Ovary (tissue), 9 donors: ENCODE data around the gene CLRN1. TPM values are rescaled to one million over a fixed set of nuclear protein-coding genes. Genes with fewer than 3 reads are reported as not detected.

Source experiments
- DNase-seq, 5 donors: peaks; one replicate each; pipeline ENCODE4 v3.0.0-alpha.2; 2019 to 2020
- H3K27ac ChIP-seq, 2 donors: fragments of 200-600 bp; one replicate each; pipeline versions ENCODE4 v1.5.1 to v1.8.0; 2019 to 2022
- H3K27me3 ChIP-seq: fragments of 200-600 bp; one replicate; pipeline ENCODE4 v1.8.0; 2022
- H3K36me3 ChIP-seq: fragments of 200-600 bp; sonication (generic); one replicate; pipeline ENCODE4 v1.5.1; 2019
- H3K4me1 ChIP-seq: one replicate; pipeline ENCODE4 v1.8.1; 2013; ENCODE audit warnings: mild to moderate bottlenecking, moderate library complexity; ENCODE audit not compliant: insufficient read depth
- H3K4me3 ChIP-seq: fragments of 200-600 bp; sonication (generic); one replicate; pipeline ENCODE4 v1.5.1; 2017
- H3K9me3 ChIP-seq, 2 donors: fragments of 200-600 bp in 1 of 2; sonication (generic) in 1 of 2; one replicate each; pipeline versions ENCODE4 v1.5.1 to v1.8.1; 2013 to 2019; ENCODE audit warnings: mild to moderate bottlenecking in 1 of 2, moderate library complexity in 1 of 2
- CTCF ChIP-seq, 3 donors: fragments of 450-650 bp in 2 of 3; fragments of 200-600 bp in 1 of 3; IDR thresholded peaks; one replicate each; pipeline versions ENCODE4 v1.5.1 to v1.8.0; 2016 to 2022; ENCODE audit warnings: antibody characterized with exemption in 3 of 3, mild to moderate bottlenecking in 1 of 3
- EP300 ChIP-seq: sonication (generic); formaldehyde crosslinking; IDR thresholded peaks from one replicate; pipeline ENCODE4 v1.6.1; 2017; ENCODE audit warnings: antibody characterized with exemption
- POLR2A ChIP-seq: fragments of 450-650 bp; IDR thresholded peaks from one replicate; pipeline ENCODE4 v1.6.1; 2017; ENCODE audit warnings: antibody characterized with exemption, mild to moderate bottlenecking, moderate library complexity
- WGBS, 3 donors: extraction: QIAGEN DNeasy Blood & Tissue Kit in 1 of 3; methylation state at CpG; one replicate each; pipeline versions ENCODE4 v1.1.5 to v1.1.7; 2013 to 2017; 5-methylcytosine and 5-hydroxymethylcytosine counted together
- intact Hi-C, 4 donors: fragments of 100-400 bp; cut with DNase I; formaldehyde crosslinking; loops; one replicate each; pipeline versions ENCODE4 v1.11.0 to v1.15.1; 2022 to 2023
- polyA plus RNA-seq, 2 donors: library from polyadenylated mRNA; stranded (reverse); fragments of 200-250 nt in 1 of 2; fragments of 350-450 nt in 1 of 2; fragmentation: Illumina TruSeq in 1 of 2; extraction: RNeasy Lipid Tissue Mini Kit (QIAGEN cat#74804) in 1 of 2; gene quantifications; one replicate each; pipeline ENCODE4 v1.2.3, GENCODE V29; 2013 to 2014
- total RNA-seq, 7 donors: library from RNA; depleted of rRNA in 2 of 7; stranded (reverse); fragments of >200 nt in 2 of 7; fragmentation: NEBNext Ultra II Directional in 3 of 7; extraction: Animal tissue kit (Norgen Biotek cat#: 25700) in 3 of 7; gene quantifications; one replicate each; pipeline versions ENCODE4 v1.1.0 to v1.2.4, GENCODE V29; 2016 to 2023
- donor health status: DM: no; HTN: no; CAD: no; lungs with moderate emphysema.
- donor health status: DM: no; HTN: no; CAD: no.
- donor health status: Bipolar disorder and iron deficiency.
- donor health status: DM: yes; HTN: yes; CAD: no.
- donor health status: DM: no; HTN: no; CAD: no.
- donor health status: DM: yes; HTN: yes; CAD: no.

The CLRN1 gene
- total and polyA plus RNA-seq, 9 donors, result not detected

- intact Hi-C loops, result no loop called here
- Histone ChIP-seq H3K4me3 (no peak overlapping the region), H3K27ac (no peak overlapping the region), H3K4me1 (no peaks in the 10 kb centered on the region), H3K27me3 (no peaks in the 10 kb centered on the region), H3K36me3 (no peaks in the 10 kb centered on the region), H3K9me3 (no peaks in the 10 kb centered on the region)
- TF ChIP-seq EP300 (no peak), CTCF (IDR thresholded peaks at IDR 0.05) (no peak), POLR2A (no peak)
- no peak for DNase-seq
- WGBS, 3 donors, result 33 to 64% (median 60%) methylated on average over 2 of the region's 2 CpGs
Measured at GRCh38 chr3:150902988-150903387, 69.5 kb downstream of the CLRN1 start.

GRCh38 chr3:150901793-150902192, 70.7 kb downstream of the CLRN1 start:
- H3K9me3 ChIP-seq, result no peaks in the 10 kb centered on the region
- no peaks in the 10 kb centered on the region for H3K27me3 ChIP-seq
- WGBS, 3 donors, result 86 to 93% (median 92%) methylated on average over 10 of the region's 10 CpGs
- H3K4me1 ChIP-seq, result no peaks in the 10 kb centered on the region
- DNase-seq, result no peak
- intact Hi-C loops, result no loop called here
- no peak overlapping the region for H3K4me3 ChIP-seq
- H3K27ac ChIP-seq, result no peak overlapping the region
- TF ChIP-seq POLR2A (no peak), EP300 (no peak), CTCF (IDR thresholded peaks at IDR 0.05) (no peak)
- H3K36me3 ChIP-seq, result no peaks in the 10 kb centered on the region

GRCh38 chr3:150899141-150899540, 73.4 kb downstream of the CLRN1 start:
- H3K36me3 ChIP-seq, result no peaks in the 10 kb centered on the region
- H3K4me3 ChIP-seq, result no peak overlapping the region
- intact Hi-C loops, result no loop called here
- DNase-seq, result no peak
- H3K4me1 ChIP-seq, result no peaks in the 10 kb centered on the region
- H3K9me3 ChIP-seq, result no peaks in the 10 kb centered on the region
- 76 to 79% (median 77%) methylated on average over 2 of the region's 2 CpGs for WGBS, 3 donors
- no peaks in the 10 kb centered on the region for H3K27me3 ChIP-seq
- no peak overlapping the region for H3K27ac ChIP-seq
- TF ChIP-seq POLR2A (no peak), EP300 (no peak), CTCF (IDR thresholded peaks at IDR 0.05) (no peak)

GRCh38 chr3:150898046-150898754, 74.3 kb downstream of the CLRN1 start:
- Histone ChIP-seq H3K4me1 (no peaks in the 10 kb centered on the region), H3K27ac (no peak overlapping the region), H3K9me3 (no peaks in the 10 kb centered on the region), H3K4me3 (no peak overlapping the region), H3K36me3 (no peaks in the 10 kb centered on the region), H3K27me3 (no peaks in the 10 kb centered on the region)
- no peak for DNase-seq
- TF ChIP-seq EP300 (no peak), POLR2A (no peak)
- intact Hi-C loops, result no loop called here
- 64 to 67% (median 66%) methylated on average over 3 of the region's 3 CpGs for WGBS, 3 donors

DNA sequence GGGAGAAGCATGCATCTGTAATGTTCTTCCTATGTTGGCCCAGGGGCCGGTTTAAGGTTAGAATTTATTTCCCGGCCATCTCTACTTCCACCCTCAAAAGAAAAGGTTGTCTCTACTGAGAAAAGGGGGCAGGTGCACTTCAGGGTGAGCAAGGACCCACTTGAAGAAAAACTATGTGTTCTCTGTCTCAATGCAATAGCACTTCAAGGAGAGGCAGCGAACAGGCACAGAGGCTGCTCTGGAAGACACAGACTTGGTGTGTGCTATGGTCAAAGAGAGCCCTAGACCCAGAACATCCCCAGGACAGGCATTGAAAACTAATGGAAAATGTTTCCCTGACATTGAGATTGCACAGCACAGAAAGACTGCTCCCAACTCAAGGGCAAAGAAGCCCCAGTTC, 74.9 kb downstream of the CLRN1 start:
- 93 to 94% (median 94%) methylated on average over 3 of the region's 3 CpGs for WGBS, 3 donors
- Histone ChIP-seq H3K9me3 (no peaks in the 10 kb centered on the region), H3K4me1 (no peaks in the 10 kb centered on the region), H3K4me3 (no peak overlapping the region), H3K27me3 (no peaks in the 10 kb centered on the region), H3K27ac (no peak overlapping the region), H3K36me3 (no peaks in the 10 kb centered on the region)
- intact Hi-C loops, result no loop called here
- DNase-seq, result no peak
- TF ChIP-seq POLR2A (no peak), EP300 (no peak)
